SK-MEL-5 (cell line): ENCODE measurements around the gene TMEM240. TPM values are rescaled to one million over a fixed set of nuclear protein-coding genes. Genes with fewer than 3 reads are reported as not detected.
"Not testable (repeated sequence)": the region's sequence is repeated elsewhere in the genome, so short reads cannot be mapped to it uniquely, and the experiment has no call there.

Experiments
- DNase-seq: peaks from one replicate; pipeline ENCODE4 v3.0.0-alpha.2; 2016; ENCODE audit warnings: low read depth, low spot score
- in situ Hi-C: cut with HindIII; loops from 2 replicates; pipeline ENCODE4 v1.10.0; 2016; ENCODE audit warnings: low sequenced_read_pairs, high pct_unique_total_duplicates, low pct_unique_long_range_greater_than_20kb
- total RNA-seq: library from RNA; depleted of rRNA; stranded (reverse); fragments of >200 nt; shearing (Covaris generic); gene quantifications from 2 replicates; pipeline ENCODE4 v1.2.3, GENCODE V29; 2014

TMEM240 gene
- total RNA-seq, 1 experiment from 2014 or later = 0.29 TPM

GRCh38 chr1:1561801-1562470 is 21.5 kb upstream of the TMEM240 start:
- no peak for DNase-seq
- in situ Hi-C loops = no loop called here

GRCh38 chr1:1560178-1560577 is 19.8 kb upstream of the TMEM240 start:
- no peak for DNase-seq
- in situ Hi-C loops = no loop called here

- DNase-seq = no peak
- in situ Hi-C loops = no loop called here
These were observed 18.6 kb upstream of the TMEM240 start for GRCh38 chr1:1559066-1559465.

- DNase-seq = no peak
- in situ Hi-C loops = no loop called here
These were observed 18.2 kb upstream of the TMEM240 start for GRCh38 chr1:1558591-1558990.

GRCh38 chr1:1557688-1558087 is 17.3 kb upstream of the TMEM240 start:
- in situ Hi-C loops = not testable (repeated sequence)

GRCh38 chr1:1556961-1557360 is 16.5 kb upstream of the TMEM240 start:
- in situ Hi-C loops, DNase-seq: not testable (repeated sequence)

More at GRCh38 chr1:1557688-1558087, 17.3 kb upstream of the TMEM240 start:
- DNase-seq = not testable (repeated sequence)

GRCh38 chr1:1556505-1556904 is 16.1 kb upstream of the TMEM240 start:
- in situ Hi-C loops = no loop called here

GRCh38 chr1:1554926-1555915 is 14.8 kb upstream of the TMEM240 start:
- DNase-seq = no peak
- in situ Hi-C loops = no loop called here

More at GRCh38 chr1:1556505-1556904, 16.1 kb upstream of the TMEM240 start:
- DNase-seq = no peak

GRCh38 chr1:1554550-1554925 is 14.1 kb upstream of the TMEM240 start:
- no peak for DNase-seq
- in situ Hi-C loops = no loop called here

GRCh38 chr1:1553821-1554494 is 13.5 kb upstream of the TMEM240 start:
- in situ Hi-C loops = no loop called here
- DNase-seq = no peak

GRCh38 chr1:1552263-1552639 is 11.8 kb upstream of the TMEM240 start:
- DNase-seq = no peak
- in situ Hi-C loops = no loop called here

GRCh38 chr1:1551524-1552262 is 11.3 kb upstream of the TMEM240 start:
- DNase-seq = no peak
- in situ Hi-C loops = no loop called here

- peak; percentile 50 for DNase-seq
- in situ Hi-C loops = no loop called here
These were observed 10.4 kb upstream of the TMEM240 start for GRCh38 chr1:1550591-1551432.

- DNase-seq = no peak
- in situ Hi-C loops = no loop called here
These were observed 9.7 kb upstream of the TMEM240 start for GRCh38 chr1:1550087-1550486.

- in situ Hi-C loops = no loop called here
- DNase-seq = no peak
These were observed 8.2 kb upstream of the TMEM240 start for GRCh38 chr1:1548591-1548990.

- in situ Hi-C loops = no loop called here
- no peak for DNase-seq
These were observed 7.1 kb upstream of the TMEM240 start for GRCh38 chr1:1547476-1547875.

GRCh38 chr1:1547011-1547410 is 6.6 kb upstream of the TMEM240 start:
- in situ Hi-C loops = no loop called here
- no peak for DNase-seq
